Stomach (tissue), 19 donors: ENCODE data around the gene CCNK. TPM values are rescaled to one million over a fixed set of nuclear protein-coding genes. Genes with fewer than 3 reads are reported as not detected.

Source experiments
- DNase-seq, 2 donors: peaks; one replicate each; pipeline versions ENCODE4 v3.0.0 to v3.0.0-alpha.2; 2013 to 2019
- H3K27ac ChIP-seq, 5 donors: fragments of 200-600 bp in 4 of 5; sonication (generic) in 4 of 5; one replicate each; pipeline ENCODE4 v1.5.1; 2013 to 2019; ENCODE audit warnings: mild to moderate bottlenecking in 1 of 5, moderate library complexity in 1 of 5
- H3K27me3 ChIP-seq, 3 donors: fragments of 200-600 bp; sonication (generic); one replicate each; pipeline ENCODE4 v1.5.1; 2017 to 2019; ENCODE audit warnings: mixed run types in 1 of 3
- H3K36me3 ChIP-seq, 4 donors: fragments of 200-600 bp; sonication (generic); 1 replicate in 3 of 4; 2 replicates in 1 of 4; pipeline ENCODE4 v1.5.1; 2016 to 2019
- H3K4me1 ChIP-seq, 4 donors: fragments of 200-600 bp; sonication (generic); one replicate each; pipeline ENCODE4 v1.5.1; 2016 to 2019
- H3K4me3 ChIP-seq, 4 donors: fragments of 200-600 bp; sonication (generic) in 3 of 4; one replicate each; pipeline ENCODE4 v1.5.1; 2016 to 2019; ENCODE audit warnings: mild to moderate bottlenecking in 1 of 4
- H3K9me3 ChIP-seq, 4 donors: fragments of 200-600 bp; sonication (generic); one replicate each; pipeline ENCODE4 v1.5.1; 2016 to 2019
- EP300 ChIP-seq: sonication (generic); formaldehyde crosslinking; IDR thresholded peaks from one replicate; pipeline ENCODE4 v1.6.1; 2017; ENCODE audit warnings: antibody characterized with exemption
- POLR2A ChIP-seq, 4 donors: fragments of 450-650 bp; IDR thresholded peaks; one replicate each; pipeline ENCODE4 v1.6.1; 2016; ENCODE audit warnings: antibody characterized with exemption in 4 of 4, control low read depth in 2 of 4, mild to moderate bottlenecking in 1 of 4, moderate library complexity in 1 of 4
- POLR2AphosphoS5 ChIP-seq, 3 donors: sonication (generic); formaldehyde crosslinking; IDR thresholded peaks; one replicate each; pipeline ENCODE4 v1.6.1; 2016; ENCODE audit warnings: antibody characterized with exemption in 3 of 3
- whole genome bisulfite sequencing, 5 donors: extraction: QIAGEN DNeasy Blood & Tissue Kit in 3 of 5; methylation state at CpG; one replicate each; pipeline versions ENCODE4 v1.1.5 to v1.1.7; 2013 to 2018; 5-methylcytosine and 5-hydroxymethylcytosine counted together
- intact Hi-C: fragments of 100-400 bp; cut with DNase I; formaldehyde crosslinking; loops from one replicate; pipeline ENCODE4 v1.15.1; 2023; ENCODE audit warnings: low total_unique reads
- long read RNA-seq, 10 donors: transcript quantifications; one replicate each; lab custom pipeline, GENCODE V29; 2026
- polyA plus RNA-seq, 3 donors: library from polyadenylated mRNA; stranded (reverse); fragments of 200-250 nt; gene quantifications; one replicate each; pipeline ENCODE4 v1.2.3, GENCODE V29; 2013
- total RNA-seq, 5 donors: library from RNA; depleted of rRNA; stranded (reverse); fragments of >200 nt; gene quantifications; one replicate each; pipeline versions ENCODE4 v1.1.0 to v1.2.3, GENCODE V29; 2014 to 2016
- TF ChIP-seq, protein P1 (sequence below), 7 experiments: fragments of 450-650 bp in 4 of 7; fragments of 200-600 bp in 3 of 7; sonication (generic) in 3 of 7; IDR thresholded peaks; one replicate each; pipeline ENCODE4 v1.5.1; 2016 to 2019; ENCODE audit warnings: antibody characterized with exemption in 7 of 7, control low read depth in 2 of 7, mild to moderate bottlenecking in 1 of 7
- donor health status: healthy with polysubstance abuse.
- donor health status: Bipolar disorder and iron deficiency.
- donor health status: healthy.

The CCNK gene
- total RNA-seq (10 to 100 TPM in 3 of 5 donors, 1 to 10 TPM in 2; 2.3 to 48.3 (median 11.7) TPM), polyA plus RNA-seq (10 to 100 TPM in 2 of 3 donors, 1 to 10 TPM in 1; 9.5 to 16.6 (median 11.0) TPM)
- long read RNA-seq, donor 1, partial matches to known transcripts = 13 of 13 reads
- long read RNA-seq, donor 1, other reads (novel, unspliced or antisense) = 0 of 13 reads
- long read RNA-seq, donor 2, partial matches to known transcripts = 0 of 3 reads
- long read RNA-seq, donor 2, other reads (novel, unspliced or antisense) = 0 of 3 reads
- long read RNA-seq, donor 3, partial matches to known transcripts = 6 of 7 reads
- long read RNA-seq, donor 3, other reads (novel, unspliced or antisense) = 0 of 7 reads
- long read RNA-seq, donor 4 = 0 reads
- long read RNA-seq, donor 5, partial matches to known transcripts = 21 of 23 reads
- long read RNA-seq, donor 5, other reads (novel, unspliced or antisense) = 0 of 23 reads
- long read RNA-seq, donor 6, transcript CCNK-201 (11 exons, 3,524 nt) = major isoform, 8 of 90 reads
- long read RNA-seq, donor 6, partial matches to known transcripts = 79 of 90 reads
- long read RNA-seq, donor 6, other reads (novel, unspliced or antisense) = 0 of 90 reads
- long read RNA-seq, donor 7, partial matches to known transcripts = 26 of 30 reads
- long read RNA-seq, donor 7, other reads (novel, unspliced or antisense) = 0 of 30 reads
- long read RNA-seq, donor 8, partial matches to known transcripts = 10 of 12 reads
- long read RNA-seq, donor 8, other reads (novel, unspliced or antisense) = 0 of 12 reads
- long read RNA-seq, donor 9, partial matches to known transcripts = 22 of 26 reads
- long read RNA-seq, donor 9, other reads (novel, unspliced or antisense) = 0 of 26 reads
- long read RNA-seq, donor 10, partial matches to known transcripts = 0 of 1 reads
- long read RNA-seq, donor 10, other reads (novel, unspliced or antisense) = 0 of 1 reads

DNA sequence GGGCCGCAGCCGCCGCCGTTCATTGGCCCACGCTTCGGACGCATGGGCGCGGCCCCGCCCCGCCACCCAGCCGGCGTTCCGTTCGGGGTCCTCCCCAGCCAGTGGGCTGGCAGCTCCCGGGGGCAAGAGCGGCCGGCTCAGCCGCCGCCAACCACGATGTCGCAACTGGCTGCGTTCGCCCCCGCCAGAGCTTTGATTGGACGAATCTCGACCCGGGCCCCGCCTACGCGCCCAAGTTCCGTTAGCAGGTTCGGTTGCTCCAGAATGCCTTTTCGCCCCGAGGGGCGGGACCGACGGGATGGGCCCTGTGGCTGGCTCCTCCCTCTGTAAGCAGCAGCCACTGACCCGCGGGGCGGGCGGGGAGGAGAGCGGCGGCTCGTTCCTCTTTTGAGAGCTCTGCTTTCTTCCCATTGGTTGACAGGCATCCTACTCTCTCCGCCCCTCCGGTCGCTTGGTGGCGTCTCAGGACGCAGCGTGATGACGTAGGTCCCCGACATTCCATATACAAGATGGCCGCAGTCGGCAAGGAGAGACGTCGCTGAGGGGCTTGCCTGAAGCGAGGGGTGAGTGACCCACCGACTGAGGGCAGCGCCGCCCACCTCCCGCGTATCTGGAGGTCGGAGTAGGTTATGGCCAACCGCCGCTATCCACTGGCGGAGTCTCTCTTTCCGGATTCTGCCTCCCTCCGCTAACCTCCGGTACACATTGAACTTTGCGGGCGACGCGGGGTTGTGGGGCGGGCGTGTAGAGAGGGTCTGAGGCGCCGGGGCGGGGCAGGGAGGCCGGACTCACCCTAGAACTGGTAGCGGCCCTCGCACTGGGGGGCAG is at the start of gene CCNK:
CCNK (plus strand) TSS at position 493 of the 828 bp plus-strand sequence. CDS start 11,269 bp downstream, outside the sequence.
- WGBS, 5 donors = 0% methylated on average over 33 to 82 of the region's 82 CpGs
- DNase-seq = peak; percentile 100
- Histone ChIP-seq H3K36me3 (no peaks in the 10 kb centered on the region), H3K27me3 (no peaks in the 10 kb centered on the region), H3K4me1 (peaks cover 31 to 77% (median 51%) of the 10 kb centered on the region in 4 donors), H3K4me3 (peak within 1 kb of the TSS; percentile 82 to 99 (median 98)), H3K27ac (peak within 1 kb of the TSS; percentile 96 to 100 (median 98)), H3K9me3 (no peaks in the 10 kb centered on the region)
- intact Hi-C loops = no loop called here
- no peak for TF ChIP-seq EP300
- peak; percentile 99 for TF ChIP-seq POLR2AphosphoS5 (IDR thresholded peaks at IDR 0.05)
- TF ChIP-seq POLR2A (IDR thresholded peaks at IDR 0.05) = peak in 2 of 4 donors; percentile 94 to 95

DNA sequence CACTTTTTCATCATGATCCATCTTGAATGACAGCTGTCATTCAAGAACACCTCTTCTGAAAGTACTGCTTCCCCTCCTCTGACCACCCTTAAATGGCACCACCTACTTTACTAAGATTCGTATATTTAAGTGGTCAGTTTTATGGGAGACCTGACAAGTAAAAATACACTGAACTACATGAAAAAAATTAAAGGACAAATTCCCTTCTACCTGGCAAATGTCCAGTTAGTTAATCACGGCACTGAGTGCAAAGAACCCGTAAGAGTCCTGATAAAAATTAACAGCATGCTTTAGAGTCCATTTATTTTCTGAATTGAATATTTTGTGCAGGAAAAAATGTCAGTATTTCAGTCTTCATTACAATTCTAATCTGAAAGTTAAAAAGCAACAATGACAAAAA is 49.2 kb upstream of the CCNK start:
- intact Hi-C loops = no loop called here
- Histone ChIP-seq H3K4me1 (peaks cover 0 to 45% (median 17%) of the 10 kb centered on the region in 4 donors), H3K27ac (no peak overlapping the region), H3K27me3 (no peaks in the 10 kb centered on the region), H3K4me3 (no peak overlapping the region), H3K36me3 (peaks cover 0 to 61% (median 53%) of the 10 kb centered on the region in 4 donors), H3K9me3 (peaks cover 0 to 6% (median 0%) of the 10 kb centered on the region in 4 donors)
- DNase-seq = peak in 1 of 2 donors; percentile 30
- TF ChIP-seq EP300 = no peak
- WGBS, 5 donors = 39 to 51% (median 41%) methylated on average over 3 of the region's 3 CpGs

DNA sequence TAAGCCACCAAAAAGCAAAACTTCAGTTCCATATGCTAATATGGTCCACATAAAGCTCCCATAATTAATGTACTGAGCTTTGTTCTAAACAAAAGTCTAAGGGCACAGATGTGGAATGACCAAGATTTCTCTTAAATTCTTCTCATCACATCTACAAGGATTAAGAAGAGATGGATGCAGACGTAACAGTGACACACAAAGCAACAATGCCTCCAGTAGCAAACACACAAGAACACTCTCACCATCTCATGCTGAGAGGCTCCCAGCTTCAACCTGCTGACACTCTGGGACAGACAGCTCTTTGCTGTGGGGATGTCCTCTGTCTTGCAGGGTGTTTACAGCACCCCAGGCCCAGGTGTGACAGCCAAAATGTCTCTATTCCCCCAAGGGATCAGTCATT is 48.7 kb upstream of the CCNK start:
- 72 to 95% (median 82%) methylated on average over 1 of the region's 1 CpG for WGBS, 5 donors
- no peak overlapping the region for H3K27ac ChIP-seq
- intact Hi-C loops = no loop called here
- DNase-seq = no peak
- H3K4me3 ChIP-seq = no peak overlapping the region
- H3K27me3 ChIP-seq = no peaks in the 10 kb centered on the region
- TF ChIP-seq EP300 = no peak
- TF ChIP-seq, protein P1, sequence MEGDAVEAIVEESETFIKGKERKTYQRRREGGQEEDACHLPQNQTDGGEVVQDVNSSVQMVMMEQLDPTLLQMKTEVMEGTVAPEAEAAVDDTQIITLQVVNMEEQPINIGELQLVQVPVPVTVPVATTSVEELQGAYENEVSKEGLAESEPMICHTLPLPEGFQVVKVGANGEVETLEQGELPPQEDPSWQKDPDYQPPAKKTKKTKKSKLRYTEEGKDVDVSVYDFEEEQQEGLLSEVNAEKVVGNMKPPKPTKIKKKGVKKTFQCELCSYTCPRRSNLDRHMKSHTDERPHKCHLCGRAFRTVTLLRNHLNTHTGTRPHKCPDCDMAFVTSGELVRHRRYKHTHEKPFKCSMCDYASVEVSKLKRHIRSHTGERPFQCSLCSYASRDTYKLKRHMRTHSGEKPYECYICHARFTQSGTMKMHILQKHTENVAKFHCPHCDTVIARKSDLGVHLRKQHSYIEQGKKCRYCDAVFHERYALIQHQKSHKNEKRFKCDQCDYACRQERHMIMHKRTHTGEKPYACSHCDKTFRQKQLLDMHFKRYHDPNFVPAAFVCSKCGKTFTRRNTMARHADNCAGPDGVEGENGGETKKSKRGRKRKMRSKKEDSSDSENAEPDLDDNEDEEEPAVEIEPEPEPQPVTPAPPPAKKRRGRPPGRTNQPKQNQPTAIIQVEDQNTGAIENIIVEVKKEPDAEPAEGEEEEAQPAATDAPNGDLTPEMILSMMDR (IDR thresholded peaks at IDR 0.05) = no peak
- no peak for TF ChIP-seq POLR2A (IDR thresholded peaks at IDR 0.05)
- TF ChIP-seq POLR2AphosphoS5 (IDR thresholded peaks at IDR 0.05) = no peak
- peaks cover 0 to 50% (median 18%) of the 10 kb centered on the region in 4 donors for H3K4me1 ChIP-seq
- peaks cover 0 to 6% (median 0%) of the 10 kb centered on the region in 4 donors for H3K9me3 ChIP-seq
- H3K36me3 ChIP-seq = peaks cover 0 to 61% (median 56%) of the 10 kb centered on the region in 4 donors

DNA sequence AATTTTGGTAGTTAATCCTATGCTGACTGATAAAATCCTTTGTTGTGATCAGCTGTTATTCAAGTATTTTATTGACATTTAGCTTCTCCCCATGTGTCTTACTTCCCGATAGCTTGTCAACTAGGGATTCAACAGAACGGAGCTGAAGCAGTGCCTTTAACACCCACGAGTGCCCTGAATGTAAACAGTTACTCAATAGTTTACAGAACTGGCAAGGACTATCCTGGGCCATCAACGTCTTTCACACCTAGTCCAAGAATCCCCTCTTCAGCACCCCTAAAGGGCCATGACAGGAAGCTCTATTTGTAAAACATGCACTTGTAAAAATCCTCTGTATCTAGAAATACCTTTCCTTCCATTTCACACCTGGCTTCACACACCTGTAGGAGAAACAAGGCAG is 45.9 kb upstream of the CCNK start:
- no peak overlapping the region for H3K27ac ChIP-seq

More for the DNA sequence above, 45.9 kb upstream of the CCNK start:
- intact Hi-C loops = no loop called here
- Histone ChIP-seq H3K36me3 (peaks cover 0 to 63% (median 56%) of the 10 kb centered on the region in 4 donors), H3K9me3 (no peaks in the 10 kb centered on the region), H3K4me3 (no peak overlapping the region), H3K4me1 (peaks cover 0 to 43% (median 15%) of the 10 kb centered on the region in 4 donors), H3K27me3 (no peaks in the 10 kb centered on the region)
- no peak for TF ChIP-seq POLR2AphosphoS5 (IDR thresholded peaks at IDR 0.05)
- no peak for TF ChIP-seq EP300
- TF ChIP-seq, protein P1 (IDR thresholded peaks at IDR 0.05) = no peak
- TF ChIP-seq POLR2A (IDR thresholded peaks at IDR 0.05) = no peak
- 40 to 63% (median 58%) methylated on average over 4 of the region's 4 CpGs for WGBS, 5 donors
- no peak for DNase-seq
